ENCODE data around the gene ITGB1.
"Not testable (repeated sequence)": the region's sequence is repeated elsewhere in the genome, so short reads cannot be mapped to it uniquely, and the experiment has no call there.

Gene ITGB1

GRCh38 chr10:32931593-32931992 lies 26.4 kb downstream of the ITGB1 start:
- no peak for DNase-seq

- DNase-seq = no peak
Measured at GRCh38 chr10:32930036-32930435, 28.0 kb downstream of the ITGB1 start.

- DNase-seq = no peak
Measured at GRCh38 chr10:32929634-32930033, 28.4 kb downstream of the ITGB1 start.

- DNase-seq = no peak
Measured at GRCh38 chr10:32927750-32928149, 30.3 kb downstream of the ITGB1 start.

GRCh38 chr10:32923849-32924248 lies 34.2 kb downstream of the ITGB1 start:
- DNase-seq = no peak

GRCh38 chr10:32923134-32923533 lies 34.9 kb downstream of the ITGB1 start:
- DNase-seq = no peak

- DNase-seq = no peak
Measured at GRCh38 chr10:32922170-32922569, 35.9 kb downstream of the ITGB1 start.

GRCh38 chr10:32917817-32918216 lies 40.2 kb downstream of the ITGB1 start:
- DNase-seq = not testable (repeated sequence)

GRCh38 chr10:32911285-32912016 lies 46.6 kb downstream of the ITGB1 start:
- DNase-seq = no peak

- DNase-seq = not testable (repeated sequence)
Measured at GRCh38 chr10:32909970-32910369, 48.1 kb downstream of the ITGB1 start.

GRCh38 chr10:32909456-32909855 lies 48.6 kb downstream of the ITGB1 start:
- DNase-seq = no peak

GRCh38 chr10:32906595-32906994 lies 51.4 kb downstream of the ITGB1 start:
- DNase-seq = no peak

- DNase-seq = no peak
Measured at GRCh38 chr10:32905466-32905865, 52.6 kb downstream of the ITGB1 start.

GRCh38 chr10:32901815-32902214 lies 56.2 kb downstream of the ITGB1 start:
- no peak for DNase-seq

GRCh38 chr10:32895200-32895968 lies 62.6 kb downstream of the ITGB1 start:
- DNase-seq = not testable (repeated sequence)

- no peak for DNase-seq
Measured at GRCh38 chr10:32893916-32894664, 63.9 kb downstream of the ITGB1 start.

GRCh38 chr10:32893434-32893833 lies 64.6 kb downstream of the ITGB1 start:
- DNase-seq = no peak

GRCh38 chr10:32891261-32891660 lies 66.8 kb downstream of the ITGB1 start:
- no peak for DNase-seq

GRCh38 chr10:32890444-32890843 lies 67.6 kb downstream of the ITGB1 start:
- no peak for DNase-seq

GRCh38 chr10:32889631-32890212 lies 68.3 kb downstream of the ITGB1 start:
- DNase-seq = no peak

- no peak for DNase-seq
Measured at GRCh38 chr10:32888161-32888927, 69.7 kb downstream of the ITGB1 start.

GRCh38 chr10:32887481-32887880 lies 70.5 kb downstream of the ITGB1 start:
- no peak for DNase-seq
